Stromal cell of bone marrow (primary cell): ENCODE data around the gene AZGP1.
"Not testable (repeated sequence)": the region's sequence is repeated elsewhere in the genome, so short reads cannot be mapped to it uniquely, and the experiment has no call there.

Experiments used
- DNase-seq: peaks from one replicate; pipeline ENCODE4 v3.0.0-alpha.2; 2012; ENCODE audit warnings: low read depth

The AZGP1 gene

DNA sequence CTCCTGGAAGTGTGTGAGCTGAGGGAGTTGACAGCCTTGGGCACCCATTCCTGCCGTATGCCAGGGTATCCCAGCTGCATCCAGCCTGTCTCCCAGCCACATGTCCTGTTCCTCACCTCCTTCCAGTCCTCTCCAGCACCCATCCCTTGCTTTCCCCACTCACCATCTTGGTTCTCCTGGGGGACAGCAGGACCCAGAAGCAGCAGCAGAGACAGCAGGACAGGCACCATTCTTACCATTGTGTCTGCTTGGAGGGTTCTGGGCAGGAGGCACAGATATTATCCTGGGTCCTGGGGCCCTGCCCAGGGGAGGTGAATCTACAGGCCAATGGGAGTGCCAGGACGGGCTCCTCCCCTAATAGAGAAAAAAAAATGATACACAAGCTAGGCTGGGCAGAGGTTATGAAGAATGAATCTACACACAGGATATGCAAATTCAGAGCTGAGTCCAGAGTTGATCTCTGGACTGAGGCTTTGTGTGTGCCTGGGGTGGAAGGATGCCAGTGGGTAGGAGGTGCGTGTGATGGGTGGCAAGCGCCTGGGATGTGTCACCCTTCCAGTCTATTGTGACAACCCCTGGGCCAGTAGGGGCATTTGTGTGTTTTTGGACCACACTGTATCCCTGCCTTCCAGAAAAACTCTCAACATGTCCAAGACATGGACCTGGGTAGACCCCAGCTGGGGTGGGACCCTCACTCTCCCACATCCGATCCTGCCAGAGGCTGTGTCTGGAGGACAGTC lies at the start of gene AZGP1:
TSS of gene AZGP1 (minus strand) at position 250 of the 740 bp plus-strand sequence. CDS start at position 239, 11 bp downstream.
- DNase-seq: no peak

DNA sequence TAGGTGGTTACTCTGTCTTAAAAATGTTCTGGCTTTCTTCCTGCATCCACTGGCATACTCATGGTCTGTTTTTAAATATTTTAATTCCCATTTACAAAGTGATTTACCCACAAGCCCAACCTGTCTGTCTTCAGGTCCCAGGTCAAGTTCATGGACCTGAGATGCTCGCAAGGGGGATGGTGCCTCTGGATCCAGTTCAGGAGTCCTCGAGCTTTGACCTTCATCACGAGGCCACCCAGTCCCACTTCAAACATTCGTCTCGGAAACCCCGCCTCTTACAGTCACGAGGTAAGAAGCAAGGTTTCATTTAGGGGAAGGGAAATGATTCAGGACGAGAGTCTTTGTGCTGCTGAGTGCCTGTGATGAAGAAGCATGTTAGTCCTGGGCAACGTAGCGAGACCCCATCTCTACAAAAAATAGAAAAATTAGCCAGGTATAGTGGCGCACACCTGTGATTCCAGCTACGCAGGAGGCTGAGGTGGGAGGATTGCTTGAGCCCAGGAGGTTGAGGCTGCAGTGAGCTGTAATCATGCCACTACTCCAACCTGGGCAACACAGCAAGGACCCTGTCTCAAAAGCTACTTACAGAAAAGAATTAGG lies 48.3 kb upstream of the AZGP1 start:
- no peak for DNase-seq

DNA sequence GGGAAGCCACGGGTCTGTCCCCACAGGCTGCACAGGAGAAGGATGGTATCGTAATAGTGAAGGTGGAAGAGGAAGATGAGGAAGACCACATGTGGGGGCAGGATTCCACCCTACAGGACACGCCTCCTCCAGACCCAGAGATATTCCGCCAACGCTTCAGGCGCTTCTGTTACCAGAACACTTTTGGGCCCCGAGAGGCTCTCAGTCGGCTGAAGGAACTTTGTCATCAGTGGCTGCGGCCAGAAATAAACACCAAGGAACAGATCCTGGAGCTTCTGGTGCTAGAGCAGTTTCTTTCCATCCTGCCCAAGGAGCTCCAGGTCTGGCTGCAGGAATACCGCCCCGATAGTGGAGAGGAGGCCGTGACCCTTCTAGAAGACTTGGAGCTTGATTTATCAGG lies 47.7 kb upstream of the AZGP1 start:
- no peak for DNase-seq

DNA sequence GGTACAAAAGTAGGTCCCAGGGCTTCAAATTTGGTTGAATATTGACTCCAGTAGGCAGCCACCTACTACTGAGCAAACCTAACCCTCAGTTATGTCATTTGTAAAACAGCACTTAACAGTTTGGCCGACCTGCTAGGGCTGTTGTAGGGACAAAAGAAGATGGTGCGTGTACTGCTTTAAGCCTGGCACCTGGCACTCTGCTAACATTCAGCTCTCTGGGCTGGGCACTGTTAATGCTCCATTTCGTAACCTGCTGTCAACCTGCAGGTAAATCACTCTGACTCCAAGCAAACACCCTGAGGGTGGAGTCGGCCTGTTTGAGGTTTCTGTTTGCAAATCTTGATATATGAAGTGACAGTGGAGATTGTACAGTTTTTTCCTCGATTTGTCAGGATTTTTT lies 46.8 kb upstream of the AZGP1 start:
- no peak for DNase-seq

DNA sequence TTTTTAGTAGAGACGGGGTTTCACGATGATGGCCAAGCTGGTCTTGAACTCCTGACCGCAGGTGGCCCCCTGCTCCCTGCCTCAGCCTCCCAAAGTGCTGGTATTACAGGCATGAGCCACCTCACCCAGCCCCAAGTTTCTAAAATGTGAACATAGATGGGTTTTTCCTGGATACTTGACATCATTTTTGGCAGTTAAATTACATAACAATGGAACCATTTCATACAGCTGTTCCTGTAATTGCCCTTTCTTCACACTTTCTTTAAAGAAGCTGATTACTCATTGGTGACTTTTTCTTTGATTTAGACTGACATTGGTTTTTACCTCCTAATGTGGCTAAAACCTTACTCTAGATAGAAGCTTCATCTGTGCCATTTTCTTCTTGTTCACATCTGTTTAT lies 45.5 kb upstream of the AZGP1 start:
- DNase-seq: no peak

DNA sequence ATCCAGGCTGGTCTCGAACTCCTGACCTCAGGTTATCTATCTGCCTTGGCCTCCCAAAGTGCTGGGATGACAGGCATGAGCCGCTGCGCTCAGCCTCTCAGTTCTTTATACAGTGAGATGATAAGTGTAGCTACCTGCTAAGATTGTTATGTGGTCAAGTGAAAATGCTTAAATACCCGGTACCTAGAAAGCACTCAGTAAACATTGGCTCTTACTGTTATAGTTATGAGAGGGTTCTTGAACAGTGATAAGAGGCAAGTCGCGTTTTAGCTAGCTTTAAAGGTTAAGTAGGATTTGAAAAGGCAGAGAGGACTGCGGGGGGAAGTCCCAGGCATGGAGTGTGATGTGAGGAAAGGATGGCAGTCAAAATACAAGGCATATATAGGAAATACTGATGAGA lies 44.1 kb upstream of the AZGP1 start:
- DNase-seq: no peak

DNA sequence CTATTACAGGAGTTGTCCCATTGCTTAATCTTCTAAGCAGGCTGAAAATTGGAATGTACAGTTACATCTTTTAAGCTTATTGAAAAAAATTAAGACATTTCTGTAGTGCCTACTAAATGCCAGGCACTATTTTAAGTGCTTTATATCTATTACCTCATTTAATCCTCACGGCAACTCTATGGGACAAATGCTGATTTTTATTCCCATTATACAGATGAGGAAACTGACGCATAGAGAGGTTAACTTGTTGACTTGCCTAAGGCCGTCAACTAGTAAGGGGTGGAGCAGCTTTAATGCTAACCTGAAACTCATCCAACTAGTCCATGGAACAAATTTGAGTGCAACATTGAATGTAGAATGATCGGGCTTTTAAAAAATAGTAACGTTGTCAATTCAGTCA lies 42.0 kb upstream of the AZGP1 start:
- DNase-seq: no peak

DNA sequence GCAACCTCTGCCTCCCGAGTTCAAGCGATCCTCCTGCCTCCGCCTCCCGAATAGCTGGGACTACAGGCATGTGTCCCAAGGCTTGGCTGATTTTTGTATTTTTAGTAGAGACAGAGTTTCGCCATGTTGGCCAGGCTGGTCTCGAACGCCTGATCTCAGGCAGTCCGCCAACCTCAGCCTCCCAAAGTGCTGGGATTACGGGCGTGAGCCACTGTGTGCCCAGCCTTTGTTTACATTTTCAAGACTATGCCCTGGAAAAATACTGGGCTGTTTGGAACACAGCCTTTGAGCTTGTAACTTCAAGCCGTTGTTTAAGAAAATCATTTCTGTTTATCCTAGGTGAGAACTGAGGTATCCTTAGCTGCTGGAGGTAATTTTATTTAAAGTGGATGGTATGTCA lies 41.5 kb upstream of the AZGP1 start:
- no peak for DNase-seq

DNA sequence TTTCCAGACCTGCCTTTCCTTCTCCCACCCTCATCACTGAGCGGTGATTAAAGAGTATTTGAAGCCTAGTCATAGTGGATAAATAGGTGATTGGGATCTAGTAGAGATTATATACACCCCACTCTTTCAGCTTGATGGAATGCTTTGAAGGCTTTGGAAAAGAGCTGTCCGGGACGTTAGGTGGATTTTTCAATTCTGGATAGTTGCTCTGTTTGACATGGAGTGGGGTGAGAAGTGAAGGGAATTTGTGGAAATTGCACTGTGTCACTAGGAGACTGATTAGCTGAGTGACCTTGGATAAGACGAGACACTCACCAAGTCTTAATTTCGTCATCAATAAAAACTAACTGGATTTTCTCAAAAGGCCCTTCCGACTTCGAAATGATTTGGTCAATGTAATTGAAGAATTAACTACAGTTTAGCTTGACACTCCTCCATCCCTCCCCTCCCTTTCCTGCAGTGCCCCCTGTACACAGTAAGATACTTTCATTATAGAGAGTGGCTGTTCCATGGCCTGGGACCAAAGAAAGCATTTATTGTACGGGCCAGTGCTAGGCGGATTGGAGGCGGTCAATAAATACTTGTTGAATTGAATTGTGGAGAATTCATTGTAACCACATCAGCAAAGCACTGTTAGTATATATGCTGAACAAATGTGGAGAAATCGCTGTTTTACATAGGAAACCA lies 40.5 kb upstream of the AZGP1 start:
- no peak for DNase-seq

DNA sequence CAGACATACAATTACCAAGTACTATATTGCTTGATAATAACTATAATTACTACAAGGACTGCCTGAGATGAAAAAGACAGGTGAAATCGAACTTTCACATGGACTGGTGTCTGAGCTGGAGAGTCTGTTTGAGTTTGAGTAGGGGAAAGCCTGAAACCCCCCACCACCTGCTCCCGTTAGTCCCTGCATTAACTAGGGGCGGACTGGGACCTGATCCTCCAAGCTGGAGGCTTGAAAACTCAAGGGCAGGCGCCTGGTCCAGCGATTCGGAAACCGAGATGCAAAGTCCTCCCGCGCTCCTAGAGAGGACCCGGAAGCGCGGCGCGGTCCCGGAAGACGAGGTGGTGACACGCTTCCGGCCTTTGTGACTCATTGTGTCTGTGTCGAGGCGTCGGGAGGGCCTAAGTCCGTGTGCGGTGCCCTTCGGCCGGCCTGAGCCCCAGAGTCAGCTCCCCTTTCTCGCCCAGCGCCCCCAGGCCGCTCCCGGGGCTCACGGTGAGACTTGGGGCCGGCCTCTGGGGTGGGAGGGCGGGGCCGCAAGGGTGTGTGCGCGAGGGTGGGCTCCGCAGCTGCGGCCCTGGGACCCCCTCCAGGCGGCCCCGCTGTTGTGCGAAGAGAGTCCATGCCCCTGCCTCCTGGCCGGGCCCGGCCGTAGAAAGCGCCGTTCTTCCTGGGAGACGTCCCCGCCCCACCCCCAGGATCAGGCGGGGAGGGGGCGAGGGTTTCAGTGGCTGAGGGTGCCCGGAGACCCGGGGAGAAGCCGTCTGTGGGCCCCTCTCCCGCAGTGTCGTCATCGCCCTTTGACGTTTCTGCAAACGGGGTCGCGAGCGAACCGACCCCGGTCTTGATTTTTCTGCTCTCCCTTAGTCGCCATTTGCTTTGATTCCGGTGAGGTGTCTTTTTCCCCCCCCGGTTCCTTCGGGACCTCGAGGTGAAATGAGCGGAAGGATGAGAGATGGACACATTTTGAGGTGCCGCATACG lies 39.7 kb upstream of the AZGP1 start, which contains the start of gene ZKSCAN1:
TSS of gene ZKSCAN1 (plus strand) at position 365 of the 983 bp plus-strand sequence. CDS start 7,911 bp downstream, outside the sequence.
- peak; percentile 87 for DNase-seq

DNA sequence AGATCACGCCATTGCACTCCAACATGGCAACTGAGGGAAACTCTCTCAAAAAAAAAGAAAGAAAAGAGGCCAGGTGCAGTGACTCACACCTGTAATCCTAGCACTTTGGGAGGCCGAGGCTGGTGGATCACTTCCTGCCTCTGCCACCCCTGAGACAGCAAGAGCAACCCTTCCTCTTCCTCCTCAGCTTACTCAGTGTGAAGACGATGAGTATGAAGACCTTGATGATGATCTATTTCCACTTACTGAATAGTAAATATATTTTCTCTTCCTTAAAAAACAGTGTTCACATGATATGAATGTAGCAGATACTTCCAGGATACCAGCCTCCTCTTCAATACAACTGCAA lies 37.5 kb upstream of the AZGP1 start:
- no peak for DNase-seq

DNA sequence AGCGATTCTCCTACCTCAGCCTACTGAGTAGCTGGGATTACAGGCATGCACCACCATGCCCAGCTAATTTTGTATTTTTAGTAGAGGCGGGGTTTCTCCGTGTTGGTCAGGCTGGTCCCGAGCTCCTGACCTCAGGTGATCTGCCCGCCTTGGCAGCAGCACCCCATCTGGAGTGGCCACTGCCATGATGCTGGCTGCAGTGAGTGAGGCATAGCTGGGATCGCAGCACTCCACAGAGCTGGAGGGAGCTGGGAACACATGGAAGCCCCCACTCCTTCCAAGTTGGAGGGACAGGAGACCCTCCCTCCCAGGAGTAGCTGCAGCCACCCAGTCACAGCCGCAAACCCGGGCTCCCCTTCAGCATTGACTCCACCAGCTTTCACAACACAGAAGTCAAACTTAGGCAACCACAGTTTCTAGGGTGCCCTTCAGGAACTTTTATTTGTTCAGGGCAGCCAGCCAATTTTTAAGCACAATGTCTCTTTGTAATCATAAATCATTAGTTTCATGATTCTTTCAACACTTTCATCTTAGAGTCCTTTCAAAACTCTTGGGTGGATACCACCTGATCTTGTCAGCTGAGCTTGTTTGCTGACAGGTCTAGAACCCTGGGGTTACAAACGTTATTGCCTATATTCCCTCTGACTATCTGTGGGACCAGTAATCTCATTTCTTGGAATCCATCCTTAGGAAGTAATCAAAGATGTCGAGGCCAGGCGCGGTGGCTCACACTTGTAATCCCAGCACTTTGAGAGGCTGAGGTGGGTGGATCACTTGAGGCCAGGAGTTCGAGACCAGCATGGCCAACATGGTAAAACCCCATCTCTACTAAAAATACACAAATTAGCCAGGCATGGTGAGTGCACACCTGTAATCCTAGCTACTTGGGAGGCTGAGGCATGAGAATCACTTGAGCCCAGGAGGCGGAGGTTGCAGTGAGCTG lies 36.8 kb upstream of the AZGP1 start:
- DNase-seq: not testable (repeated sequence)

DNA sequence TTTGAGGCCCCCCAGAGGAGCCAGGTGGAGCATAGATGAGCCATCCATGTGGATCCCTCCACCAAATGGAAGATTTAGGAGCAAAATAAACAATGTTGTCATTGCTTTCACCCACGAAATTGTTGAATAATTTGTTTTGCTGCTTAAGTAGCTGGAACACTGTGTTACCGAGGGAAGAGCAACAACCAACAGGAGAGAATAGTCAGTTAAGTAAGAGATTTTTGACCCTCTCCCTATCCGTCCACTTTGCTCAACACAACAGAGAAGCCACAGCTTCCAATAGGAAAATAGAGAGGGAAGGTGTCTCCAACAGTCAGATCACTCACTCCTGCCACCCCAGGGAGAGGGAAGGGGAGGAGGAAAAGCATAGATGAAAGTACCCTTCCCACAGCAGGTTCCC lies 35.7 kb upstream of the AZGP1 start:
- DNase-seq: no peak

DNA sequence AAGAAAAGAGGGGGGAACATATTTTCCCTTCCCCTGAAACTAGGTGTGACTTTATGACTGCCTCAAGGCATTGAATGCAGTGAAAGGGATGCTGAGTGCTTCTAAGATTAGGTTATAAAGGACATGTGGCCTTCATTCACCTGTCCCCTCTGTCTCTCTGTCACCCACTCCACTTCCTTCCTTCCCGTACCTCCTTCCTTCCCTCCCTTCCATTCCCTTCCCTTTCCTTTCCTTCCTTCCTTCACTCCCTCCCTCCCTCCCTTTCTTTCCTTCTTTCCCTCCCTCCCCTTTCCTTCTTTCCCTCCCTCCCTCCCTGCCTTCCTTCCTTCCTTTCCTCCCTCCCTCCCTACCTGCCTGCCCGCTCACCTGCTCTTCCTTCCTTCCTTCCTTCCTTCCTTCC lies 35.1 kb upstream of the AZGP1 start:
- no peak for DNase-seq

DNA sequence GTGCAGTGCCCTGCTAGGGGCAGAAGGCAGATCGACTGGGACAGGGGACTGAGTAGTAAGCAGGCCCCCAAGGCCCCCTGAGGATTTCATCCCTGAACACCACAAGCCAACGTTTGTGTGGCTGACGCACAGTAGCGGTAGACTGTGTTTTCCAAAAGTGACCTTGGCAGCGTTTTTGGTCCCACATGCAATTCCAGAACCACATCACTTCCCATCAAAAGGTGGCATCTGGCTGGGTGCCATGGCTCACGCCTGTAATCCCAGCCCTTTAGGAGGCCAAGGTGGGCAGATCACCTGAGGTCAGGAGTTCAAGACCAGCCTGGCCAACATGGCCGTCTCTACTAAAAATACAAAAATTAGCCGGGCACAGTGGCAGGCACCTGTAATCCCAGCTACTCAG lies 34.1 kb upstream of the AZGP1 start:
- not testable (repeated sequence) for DNase-seq

DNA sequence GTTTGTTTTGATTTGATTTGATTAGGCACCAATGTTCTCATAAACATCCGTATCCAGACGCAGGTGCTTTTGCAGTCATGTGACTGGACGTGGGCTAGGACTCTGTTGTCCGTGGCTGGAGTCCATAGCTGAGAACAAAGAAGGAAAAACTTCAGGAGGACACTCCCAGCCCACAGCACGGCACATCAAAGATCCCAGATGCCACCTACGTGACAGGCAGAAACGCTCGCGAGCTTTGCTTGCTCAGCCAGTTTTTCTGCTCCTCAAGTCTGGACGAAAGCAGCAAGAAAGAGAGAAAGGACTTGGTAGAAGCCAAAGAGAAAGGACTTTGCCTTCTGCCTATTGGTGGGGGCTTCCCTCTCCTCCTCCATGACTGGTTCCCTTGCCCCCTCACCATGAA lies 32.7 kb upstream of the AZGP1 start:
- DNase-seq: no peak

DNA sequence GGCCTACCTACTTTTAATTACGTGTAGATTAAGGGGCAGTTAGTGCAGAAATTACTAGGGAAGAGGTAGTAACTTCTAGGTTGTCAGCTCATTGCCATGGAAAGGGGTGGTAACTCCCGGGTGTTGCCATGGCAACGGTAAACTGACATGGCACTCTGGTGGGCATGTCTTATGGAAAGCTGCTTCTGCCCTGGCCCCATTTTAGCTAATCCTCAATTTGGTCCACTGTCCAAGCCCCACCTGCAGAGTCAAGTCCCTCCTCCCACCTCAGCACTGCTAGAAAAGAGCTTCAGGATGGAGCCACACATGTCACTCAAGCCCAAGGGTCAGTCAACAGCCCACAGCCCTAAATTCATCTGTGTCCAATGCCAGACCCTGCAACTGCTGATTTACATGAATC lies 32.1 kb upstream of the AZGP1 start:
- no peak for DNase-seq

DNA sequence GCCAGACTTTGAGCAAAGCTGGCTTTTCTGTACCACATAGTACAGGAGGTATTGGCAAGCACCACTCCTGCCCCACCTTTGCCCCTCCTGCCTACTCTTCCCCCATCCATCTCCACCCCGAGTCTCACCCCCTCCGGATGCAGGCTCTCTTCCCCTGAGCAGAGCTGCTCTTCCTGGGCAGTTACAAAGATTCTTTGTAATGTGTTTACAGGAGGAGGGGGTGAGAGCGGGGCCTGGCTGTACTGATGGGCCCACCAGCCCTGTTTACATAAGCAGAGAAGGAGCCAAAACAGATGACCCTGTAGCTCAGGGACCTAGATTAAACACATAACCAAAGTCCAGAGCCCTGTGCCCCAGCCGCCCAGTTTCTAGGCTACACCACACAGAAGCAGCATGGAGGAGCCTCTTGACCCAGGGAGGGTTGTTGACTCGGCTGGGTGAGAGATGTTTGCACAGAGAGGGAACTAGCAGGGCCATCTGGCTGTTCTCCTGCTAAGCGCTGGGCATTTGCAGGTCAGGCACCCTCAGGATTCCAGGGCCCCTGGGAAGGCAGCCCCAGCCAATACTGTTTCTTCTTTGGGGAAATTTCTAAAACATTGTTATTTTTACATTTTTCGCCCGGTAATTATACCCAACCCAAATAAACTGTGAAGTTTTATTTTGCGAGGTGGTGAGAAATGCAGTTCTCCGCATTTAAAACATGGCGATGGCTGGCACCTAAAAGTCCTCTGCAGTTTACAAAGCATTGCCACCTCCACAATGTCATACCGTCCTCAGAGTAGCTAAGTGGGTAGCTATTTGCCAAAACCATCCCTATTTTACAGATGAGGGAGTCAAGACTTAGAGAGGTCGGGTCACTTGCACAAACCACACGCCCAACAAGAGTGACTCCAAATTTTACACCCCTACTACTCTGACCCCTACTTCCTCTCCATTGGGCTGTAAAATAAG lies 28.2 kb upstream of the AZGP1 start:
- DNase-seq: no peak

DNA sequence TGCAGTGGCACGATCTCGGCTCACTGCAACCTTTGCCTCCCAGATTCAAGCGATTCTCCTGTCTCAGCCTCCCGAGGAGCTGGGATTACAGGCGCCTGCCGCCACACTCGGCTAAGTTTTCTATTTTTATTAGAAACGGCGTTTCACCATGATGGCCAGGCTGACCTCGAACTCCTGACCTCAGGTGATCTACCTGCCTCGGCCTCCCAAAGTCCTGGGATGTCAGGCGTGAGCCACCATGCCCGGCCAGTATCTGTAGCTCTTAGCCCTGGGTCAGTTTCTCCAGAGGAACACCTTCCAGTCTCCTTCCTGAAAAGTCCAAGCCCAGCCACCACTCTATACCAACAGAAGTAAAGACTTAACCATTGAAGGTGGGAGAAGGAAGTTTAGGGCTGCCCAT lies 24.4 kb upstream of the AZGP1 start:
- DNase-seq: no peak
